Body of pancreas (tissue), 4 donors: ENCODE results near the gene GNB5. TPM values are rescaled to one million over a fixed set of nuclear protein-coding genes. Genes with fewer than 3 reads are reported as not detected.

Source experiments
- ATAC-seq: fragments of 150-250 bp; one replicate; pipeline ENCODE4 v1.9.1; 2016
- DNase-seq, 4 donors: peaks; one replicate each; pipeline ENCODE4 v3.0.0-alpha.2; 2019
- H3K27ac ChIP-seq, 4 donors: fragments of 200-600 bp; sonication (generic); 1 replicate in 3 of 4; 2 replicates in 1 of 4; pipeline versions ENCODE4 v1.5.1 to v1.6.1; 2016 to 2019; ENCODE audit warnings: mild to moderate bottlenecking in 1 of 4, mixed read lengths in 1 of 4, moderate library complexity in 1 of 4
- H3K27me3 ChIP-seq, 2 donors: fragments of 200-600 bp; sonication (generic); one replicate each; pipeline ENCODE4 v1.6.0; 2016; ENCODE audit warnings: mild to moderate bottlenecking in 1 of 2
- H3K36me3 ChIP-seq, 2 donors: fragments of 200-600 bp; sonication (generic); replicated peaks in 1 of 2; 2 replicates each; pipeline ENCODE4 v1.5.1; 2016; ENCODE audit warnings: low read depth in 2 of 2; ENCODE audit not compliant: insufficient read depth in 1 of 2
- H3K4me1 ChIP-seq: fragments of 200-600 bp; sonication (generic); one replicate; pipeline ENCODE4 v1.6.0; 2016
- H3K4me3 ChIP-seq, 2 donors: fragments of 200-600 bp; sonication (generic); 1 replicate in 1 of 2; 2 replicates in 1 of 2; pipeline ENCODE4 v1.5.1; 2016 to 2019
- H3K9me3 ChIP-seq, 3 donors: fragments of 200-600 bp; sonication (generic); 1 replicate in 2 of 3; 2 replicates in 1 of 3; pipeline ENCODE4 v1.5.1; 2016
- CTCF ChIP-seq, 7 experiments: fragments of 450-650 bp in 4 of 7; fragments of 200-600 bp in 3 of 7; sonication (generic) in 3 of 7; IDR thresholded peaks; one replicate each; pipeline ENCODE4 v1.5.1; 2016 to 2019; ENCODE audit warnings: antibody characterized with exemption in 7 of 7
- POLR2A ChIP-seq, 3 donors: fragments of 450-650 bp; IDR thresholded peaks; one replicate each; pipeline ENCODE4 v1.6.1; 2016; ENCODE audit warnings: antibody characterized with exemption in 3 of 3, mild to moderate bottlenecking in 2 of 3
- WGBS, 2 donors: methylation state at CpG; one replicate each; pipeline ENCODE4 v1.1.5; 2017; 5-methylcytosine and 5-hydroxymethylcytosine counted together
- intact Hi-C: fragments of 100-400 bp; cut with DNase I; formaldehyde crosslinking; loops from one replicate; pipeline ENCODE4 v1.15.1; 2023
- total RNA-seq, 2 donors: library from RNA; depleted of rRNA; stranded (reverse); fragments of >200 nt; gene quantifications; one replicate each; pipeline ENCODE4 v1.1.0, GENCODE V29; 2016

GNB5 gene
- total RNA-seq, 2 donors from 2014 or later: 15.8 to 25.2 TPM

- Histone ChIP-seq H3K4me1 (no peaks in the 10 kb centered on the region), H3K9me3 (no peaks in the 10 kb centered on the region), H3K27ac (no peak overlapping the region), H3K36me3 (peaks cover 7 to 46% of the 10 kb centered on the region in 2 donors), H3K4me3 (no peak overlapping the region), H3K27me3 (no peaks in the 10 kb centered on the region)
- intact Hi-C loops: no loop called here
- no peak for TF ChIP-seq POLR2A (IDR thresholded peaks at IDR 0.05)
- DNase-seq (no peak), ATAC-seq (no peak)
- 76 to 79% methylated on average over 7 of the region's 7 CpGs for WGBS, 2 donors
Observed at GRCh38 chr15:52220937-52221660, 29.9 kb upstream of the GNB5 start.

- H3K9me3 ChIP-seq: no peaks in the 10 kb centered on the region
- ATAC-seq (no peak), DNase-seq (no peak)
- no peak overlapping the region for H3K4me3 ChIP-seq
- H3K36me3 ChIP-seq: peaks cover 7 to 43% of the 10 kb centered on the region in 2 donors
- 94 to 100% methylated on average over 6 of the region's 6 CpGs for WGBS, 2 donors
- H3K27me3 ChIP-seq: no peaks in the 10 kb centered on the region
- TF ChIP-seq POLR2A (IDR thresholded peaks at IDR 0.05) (no peak), CTCF (IDR thresholded peaks at IDR 0.05) (no peak)
- no peaks in the 10 kb centered on the region for H3K4me1 ChIP-seq
- H3K27ac ChIP-seq: no peak overlapping the region
- intact Hi-C loops: no loop called here
Observed at GRCh38 chr15:52220251-52220650, 29.1 kb upstream of the GNB5 start.

GRCh38 chr15:52218816-52219215, 27.6 kb upstream of the GNB5 start:
- WGBS, 2 donors: 89 to 90% methylated on average over 4 of the region's 4 CpGs

GRCh38 chr15:52218371-52218770, 27.2 kb upstream of the GNB5 start:
- Histone ChIP-seq H3K27me3 (no peaks in the 10 kb centered on the region), H3K9me3 (no peaks in the 10 kb centered on the region), H3K4me3 (no peak overlapping the region), H3K36me3 (peaks cover 0 to 37% of the 10 kb centered on the region in 2 donors), H3K4me1 (no peaks in the 10 kb centered on the region), H3K27ac (no peak overlapping the region)
- DNase-seq (no peak), ATAC-seq (no peak)
- intact Hi-C loops: no loop called here
- WGBS, 2 donors: 91 to 94% methylated on average over 3 of the region's 3 CpGs
- no peak for TF ChIP-seq POLR2A (IDR thresholded peaks at IDR 0.05)
- TF ChIP-seq CTCF (IDR thresholded peaks at IDR 0.05): no peak

More at GRCh38 chr15:52218816-52219215, 27.6 kb upstream of the GNB5 start:
- H3K27me3 ChIP-seq: no peaks in the 10 kb centered on the region
- no peaks in the 10 kb centered on the region for H3K9me3 ChIP-seq
- no peaks in the 10 kb centered on the region for H3K4me1 ChIP-seq
- TF ChIP-seq CTCF (IDR thresholded peaks at IDR 0.05) (no peak), POLR2A (IDR thresholded peaks at IDR 0.05) (no peak)
- no peak for DNase-seq
- H3K36me3 ChIP-seq: peaks cover 0 to 37% of the 10 kb centered on the region in 2 donors
- H3K27ac ChIP-seq: no peak overlapping the region
- ATAC-seq: no peak
- intact Hi-C loops: no loop called here
- no peak overlapping the region for H3K4me3 ChIP-seq

- DNase-seq: peak; percentile 50 to 65 (median 54)
- Histone ChIP-seq H3K36me3 (peaks cover 0 to 41% of the 10 kb centered on the region in 2 donors), H3K9me3 (no peaks in the 10 kb centered on the region), H3K27me3 (no peaks in the 10 kb centered on the region), H3K4me3 (no peak overlapping the region), H3K27ac (no peak overlapping the region), H3K4me1 (no peaks in the 10 kb centered on the region)
- WGBS, 2 donors: 55 to 81% methylated on average over 9 to 10 of the region's 10 CpGs
- intact Hi-C loops: no loop called here
- TF ChIP-seq POLR2A (IDR thresholded peaks at IDR 0.05) (no peak), CTCF (IDR thresholded peaks at IDR 0.05) (no peak)
- peak; percentile 56 for ATAC-seq
Observed at GRCh38 chr15:52217186-52217585, 26.0 kb upstream of the GNB5 start.
